HEK293 (cell line): Measurements from ENCODE around the gene DHRS13.

ENCODE experiments used
- BCL11B ChIP-seq: fragments of 450-650 bp; formaldehyde crosslinking; IDR thresholded peaks from 2 replicates; pipeline ENCODE4 v1.5.1; 2016; ENCODE audit warnings: low read depth, missing biosample characterization, missing genetic modification characterization
- EGR2 ChIP-seq: fragments of 450-650 bp; formaldehyde crosslinking; IDR thresholded peaks from 2 replicates; pipeline ENCODE4 v1.5.1; 2016; ENCODE audit warnings: low read depth, missing biosample characterization, missing genetic modification characterization
- GLI4 ChIP-seq: fragments of 450-650 bp; formaldehyde crosslinking; IDR thresholded peaks from 2 replicates; pipeline ENCODE4 v1.5.1; 2016; ENCODE audit warnings: missing biosample characterization, missing genetic modification characterization
- GLIS1 ChIP-seq: fragments of 450-650 bp; formaldehyde crosslinking; IDR thresholded peaks from 2 replicates; pipeline ENCODE4 v1.5.1; 2016; ENCODE audit warnings: missing biosample characterization, missing genetic modification characterization
- HOXC10 ChIP-seq: sonication (generic); formaldehyde crosslinking; IDR thresholded peaks from 2 replicates; pipeline ENCODE4 v1.8.1; 2023; ENCODE audit warnings: mild to moderate bottlenecking, missing genetic modification reagents
- KLF9 ChIP-seq: fragments of 450-650 bp; formaldehyde crosslinking; IDR thresholded peaks from 2 replicates; pipeline ENCODE4 v1.5.1; 2016; ENCODE audit warnings: missing biosample characterization, missing genetic modification characterization, low read depth
- YY1 ChIP-seq: fragments of 450-650 bp; formaldehyde crosslinking; IDR thresholded peaks from 2 replicates; pipeline ENCODE4 v1.5.1; 2018; ENCODE audit warnings: missing biosample characterization, missing genetic modification characterization
- ZBTB17 ChIP-seq: fragments of 450-650 bp; formaldehyde crosslinking; IDR thresholded peaks from 2 replicates; pipeline ENCODE4 v1.5.1; 2016; ENCODE audit warnings: missing biosample characterization, missing genetic modification characterization
- ZNF146 ChIP-seq: fragments of 450-650 bp; formaldehyde crosslinking; IDR thresholded peaks from 2 replicates; pipeline ENCODE4 v1.5.1; 2016; ENCODE audit warnings: missing biosample characterization, missing genetic modification characterization
- ZNF324 ChIP-seq: fragments of 450-650 bp; formaldehyde crosslinking; IDR thresholded peaks from 2 replicates; pipeline ENCODE4 v1.5.1; 2016; ENCODE audit warnings: missing biosample characterization, missing genetic modification characterization
- ZNF366 ChIP-seq: fragments of 450-650 bp; formaldehyde crosslinking; conservative IDR thresholded peaks from 2 replicates; pipeline ENCODE4 v1.5.1; 2016; ENCODE audit warnings: missing biosample characterization, missing genetic modification characterization
- ZNF585B ChIP-seq: fragments of 450-650 bp; formaldehyde crosslinking; IDR thresholded peaks from 2 replicates; pipeline ENCODE4 v1.5.1; 2016; ENCODE audit warnings: missing biosample characterization, missing genetic modification characterization
- ZNF610 ChIP-seq: fragments of 450-650 bp; formaldehyde crosslinking; IDR thresholded peaks from 2 replicates; pipeline ENCODE4 v1.5.1; 2016; ENCODE audit warnings: missing biosample characterization, missing genetic modification characterization, borderline replicate concordance
- TF ChIP-seq, protein P1 (sequence below): fragments of 450-650 bp; formaldehyde crosslinking; IDR thresholded peaks from 2 replicates; pipeline ENCODE4 v1.5.1; 2016; ENCODE audit warnings: missing biosample characterization, missing genetic modification characterization, borderline replicate concordance
- TF ChIP-seq, protein P2 (sequence below): fragments of 450-650 bp; formaldehyde crosslinking; IDR thresholded peaks from 2 replicates; pipeline ENCODE4 v1.5.1; 2016; ENCODE audit warnings: missing biosample characterization, missing genetic modification characterization
- TF ChIP-seq, protein P3 (sequence below): fragments of 450-650 bp; IDR thresholded peaks from 2 replicates; pipeline ENCODE4 v1.5.1; 2018; ENCODE audit warnings: missing biosample characterization, mild to moderate bottlenecking, missing genetic modification characterization
- TF ChIP-seq, protein P4 (sequence below): fragments of 450-650 bp; formaldehyde crosslinking; IDR thresholded peaks from 2 replicates; pipeline ENCODE4 v1.5.1; 2016; ENCODE audit warnings: missing biosample characterization, missing genetic modification characterization
- TF ChIP-seq, protein P5 (sequence below): fragments of 450-650 bp; formaldehyde crosslinking; IDR thresholded peaks from 2 replicates; pipeline ENCODE4 v1.5.1; 2017; ENCODE audit warnings: missing biosample characterization, missing genetic modification characterization
- TF ChIP-seq, protein P6 (sequence below): fragments of 450-650 bp; formaldehyde crosslinking; IDR thresholded peaks from 2 replicates; pipeline ENCODE4 v1.5.1; 2016; ENCODE audit warnings: missing biosample characterization, missing genetic modification characterization

Gene DHRS13

DNA sequence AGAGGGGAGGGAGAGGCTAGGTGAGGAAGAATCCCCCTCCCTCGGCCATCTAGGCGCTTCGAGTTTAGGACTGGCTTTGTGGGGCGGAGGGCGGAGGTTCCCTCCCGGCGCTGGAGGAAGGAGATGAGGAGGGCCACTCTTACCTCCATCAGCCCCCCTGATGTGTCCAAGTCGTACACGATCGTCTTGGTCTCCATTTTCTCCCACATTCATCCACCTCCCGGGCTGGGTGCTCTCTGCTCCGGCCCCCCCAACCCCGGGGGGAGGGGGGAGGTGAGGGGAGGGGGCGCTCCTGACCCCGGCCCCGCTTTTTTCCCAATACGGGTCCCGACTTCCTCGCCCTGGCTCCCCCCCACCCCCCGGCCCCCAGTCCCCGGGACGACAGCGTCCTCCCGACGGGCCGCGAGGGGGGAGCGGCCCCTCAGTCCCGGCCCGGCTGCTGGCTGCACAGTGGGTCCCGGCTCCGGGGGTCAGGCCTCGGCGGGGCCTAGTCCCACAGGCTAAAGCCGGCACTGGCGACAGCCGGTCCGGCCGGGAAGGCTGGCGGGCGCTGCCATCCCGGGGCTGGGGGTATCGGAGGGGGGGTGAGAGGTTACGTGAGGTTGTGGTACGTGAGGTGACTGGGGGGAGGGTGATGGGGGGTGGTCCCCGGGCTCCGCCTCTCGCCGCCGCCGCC is 48.0 kb upstream of the DHRS13 start (continued):
- TF ChIP-seq, protein P1, sequence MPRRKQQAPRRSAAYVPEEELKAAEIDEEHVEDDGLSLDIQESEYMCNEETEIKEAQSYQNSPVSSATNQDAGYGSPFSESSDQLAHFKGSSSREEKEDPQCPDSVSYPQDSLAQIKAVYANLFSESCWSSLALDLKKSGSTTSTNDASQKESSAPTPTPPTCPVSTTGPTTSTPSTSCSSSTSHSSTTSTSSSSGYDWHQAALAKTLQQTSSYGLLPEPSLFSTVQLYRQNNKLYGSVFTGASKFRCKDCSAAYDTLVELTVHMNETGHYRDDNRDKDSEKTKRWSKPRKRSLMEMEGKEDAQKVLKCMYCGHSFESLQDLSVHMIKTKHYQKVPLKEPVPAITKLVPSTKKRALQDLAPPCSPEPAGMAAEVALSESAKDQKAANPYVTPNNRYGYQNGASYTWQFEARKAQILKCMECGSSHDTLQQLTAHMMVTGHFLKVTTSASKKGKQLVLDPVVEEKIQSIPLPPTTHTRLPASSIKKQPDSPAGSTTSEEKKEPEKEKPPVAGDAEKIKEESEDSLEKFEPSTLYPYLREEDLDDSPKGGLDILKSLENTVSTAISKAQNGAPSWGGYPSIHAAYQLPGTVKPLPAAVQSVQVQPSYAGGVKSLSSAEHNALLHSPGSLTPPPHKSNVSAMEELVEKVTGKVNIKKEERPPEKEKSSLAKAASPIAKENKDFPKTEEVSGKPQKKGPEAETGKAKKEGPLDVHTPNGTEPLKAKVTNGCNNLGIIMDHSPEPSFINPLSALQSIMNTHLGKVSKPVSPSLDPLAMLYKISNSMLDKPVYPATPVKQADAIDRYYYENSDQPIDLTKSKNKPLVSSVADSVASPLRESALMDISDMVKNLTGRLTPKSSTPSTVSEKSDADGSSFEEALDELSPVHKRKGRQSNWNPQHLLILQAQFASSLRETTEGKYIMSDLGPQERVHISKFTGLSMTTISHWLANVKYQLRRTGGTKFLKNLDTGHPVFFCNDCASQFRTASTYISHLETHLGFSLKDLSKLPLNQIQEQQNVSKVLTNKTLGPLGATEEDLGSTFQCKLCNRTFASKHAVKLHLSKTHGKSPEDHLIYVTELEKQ (tag by site-specific recombination): no peak
- TF ChIP-seq, protein P2, sequence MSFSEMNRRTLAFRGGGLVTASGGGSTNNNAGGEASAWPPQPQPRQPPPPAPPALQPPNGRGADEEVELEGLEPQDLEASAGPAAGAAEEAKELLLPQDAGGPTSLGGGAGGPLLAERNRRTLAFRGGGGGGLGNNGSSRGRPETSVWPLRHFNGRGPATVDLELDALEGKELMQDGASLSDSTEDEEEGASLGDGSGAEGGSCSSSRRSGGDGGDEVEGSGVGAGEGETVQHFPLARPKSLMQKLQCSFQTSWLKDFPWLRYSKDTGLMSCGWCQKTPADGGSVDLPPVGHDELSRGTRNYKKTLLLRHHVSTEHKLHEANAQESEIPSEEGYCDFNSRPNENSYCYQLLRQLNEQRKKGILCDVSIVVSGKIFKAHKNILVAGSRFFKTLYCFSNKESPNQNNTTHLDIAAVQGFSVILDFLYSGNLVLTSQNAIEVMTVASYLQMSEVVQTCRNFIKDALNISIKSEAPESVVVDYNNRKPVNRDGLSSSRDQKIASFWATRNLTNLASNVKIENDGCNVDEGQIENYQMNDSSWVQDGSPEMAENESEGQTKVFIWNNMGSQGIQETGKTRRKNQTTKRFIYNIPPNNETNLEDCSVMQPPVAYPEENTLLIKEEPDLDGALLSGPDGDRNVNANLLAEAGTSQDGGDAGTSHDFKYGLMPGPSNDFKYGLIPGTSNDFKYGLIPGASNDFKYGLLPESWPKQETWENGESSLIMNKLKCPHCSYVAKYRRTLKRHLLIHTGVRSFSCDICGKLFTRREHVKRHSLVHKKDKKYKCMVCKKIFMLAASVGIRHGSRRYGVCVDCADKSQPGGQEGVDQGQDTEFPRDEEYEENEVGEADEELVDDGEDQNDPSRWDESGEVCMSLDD (tag by site-specific recombination): peak; percentile 66; the same call in 1 of the 2 replicates
- TF ChIP-seq ZNF146 (tag by site-specific recombination) (no peak), ZBTB17 (0 out of 2 replicates have a peak, but pooled peaks have one; percentile 5), BCL11B (tag by site-specific recombination) (peak; percentile 56; the same call in 1 of the 2 replicates), HOXC10 (CRISPR knock-in tag) (no peak), ZNF585B (tag by site-specific recombination) (no peak), ZNF610 (tag by site-specific recombination) (0 out of 2 replicates have a peak, but pooled peaks have one; percentile 48), ZNF366 (tag by site-specific recombination) (no peak), EGR2 (no peak), GLI4 (tag by site-specific recombination) (peak; percentile 27; the same call in 1 of the 2 replicates), GLIS1 (tag by site-specific recombination) (no peak; the same call in 1 of the 2 replicates), YY1 (tag by site-specific recombination) (no peak), ZNF324 (no peak), KLF9 (tag by site-specific recombination) (0 out of 2 replicates have a peak, but pooled peaks have one; percentile 34)
- TF ChIP-seq, protein P3, sequence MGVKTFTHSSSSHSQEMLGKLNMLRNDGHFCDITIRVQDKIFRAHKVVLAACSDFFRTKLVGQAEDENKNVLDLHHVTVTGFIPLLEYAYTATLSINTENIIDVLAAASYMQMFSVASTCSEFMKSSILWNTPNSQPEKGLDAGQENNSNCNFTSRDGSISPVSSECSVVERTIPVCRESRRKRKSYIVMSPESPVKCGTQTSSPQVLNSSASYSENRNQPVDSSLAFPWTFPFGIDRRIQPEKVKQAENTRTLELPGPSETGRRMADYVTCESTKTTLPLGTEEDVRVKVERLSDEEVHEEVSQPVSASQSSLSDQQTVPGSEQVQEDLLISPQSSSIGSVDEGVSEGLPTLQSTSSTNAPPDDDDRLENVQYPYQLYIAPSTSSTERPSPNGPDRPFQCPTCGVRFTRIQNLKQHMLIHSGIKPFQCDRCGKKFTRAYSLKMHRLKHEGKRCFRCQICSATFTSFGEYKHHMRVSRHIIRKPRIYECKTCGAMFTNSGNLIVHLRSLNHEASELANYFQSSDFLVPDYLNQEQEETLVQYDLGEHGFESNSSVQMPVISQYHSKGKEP (tag by site-specific recombination): no peak
- TF ChIP-seq, protein P4, sequence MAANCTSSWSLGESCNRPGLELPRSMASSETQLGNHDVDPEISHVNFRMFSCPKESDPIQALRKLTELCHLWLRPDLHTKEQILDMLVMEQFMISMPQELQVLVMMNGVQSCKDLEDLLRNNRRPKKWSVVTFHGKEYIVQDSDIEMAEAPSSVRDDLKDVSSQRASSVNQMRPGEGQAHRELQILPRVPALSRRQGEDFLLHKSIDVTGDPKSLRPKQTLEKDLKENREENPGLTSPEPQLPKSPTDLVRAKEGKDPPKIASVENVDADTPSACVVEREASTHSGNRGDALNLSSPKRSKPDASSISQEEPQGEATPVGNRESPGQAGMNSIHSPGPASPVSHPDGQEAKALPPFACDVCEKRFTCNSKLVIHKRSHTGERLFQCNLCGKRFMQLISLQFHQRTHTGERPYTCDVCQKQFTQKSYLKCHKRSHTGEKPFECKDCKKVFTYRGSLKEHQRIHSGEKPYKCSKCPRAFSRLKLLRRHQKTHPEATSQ (tag by site-specific recombination): 0 out of 2 replicates have a peak, but pooled peaks have one; percentile 61
- TF ChIP-seq, protein P5, sequence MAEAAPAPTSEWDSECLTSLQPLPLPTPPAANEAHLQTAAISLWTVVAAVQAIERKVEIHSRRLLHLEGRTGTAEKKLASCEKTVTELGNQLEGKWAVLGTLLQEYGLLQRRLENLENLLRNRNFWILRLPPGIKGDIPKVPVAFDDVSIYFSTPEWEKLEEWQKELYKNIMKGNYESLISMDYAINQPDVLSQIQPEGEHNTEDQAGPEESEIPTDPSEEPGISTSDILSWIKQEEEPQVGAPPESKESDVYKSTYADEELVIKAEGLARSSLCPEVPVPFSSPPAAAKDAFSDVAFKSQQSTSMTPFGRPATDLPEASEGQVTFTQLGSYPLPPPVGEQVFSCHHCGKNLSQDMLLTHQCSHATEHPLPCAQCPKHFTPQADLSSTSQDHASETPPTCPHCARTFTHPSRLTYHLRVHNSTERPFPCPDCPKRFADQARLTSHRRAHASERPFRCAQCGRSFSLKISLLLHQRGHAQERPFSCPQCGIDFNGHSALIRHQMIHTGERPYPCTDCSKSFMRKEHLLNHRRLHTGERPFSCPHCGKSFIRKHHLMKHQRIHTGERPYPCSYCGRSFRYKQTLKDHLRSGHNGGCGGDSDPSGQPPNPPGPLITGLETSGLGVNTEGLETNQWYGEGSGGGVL: peak; percentile 52
- TF ChIP-seq, protein P6, sequence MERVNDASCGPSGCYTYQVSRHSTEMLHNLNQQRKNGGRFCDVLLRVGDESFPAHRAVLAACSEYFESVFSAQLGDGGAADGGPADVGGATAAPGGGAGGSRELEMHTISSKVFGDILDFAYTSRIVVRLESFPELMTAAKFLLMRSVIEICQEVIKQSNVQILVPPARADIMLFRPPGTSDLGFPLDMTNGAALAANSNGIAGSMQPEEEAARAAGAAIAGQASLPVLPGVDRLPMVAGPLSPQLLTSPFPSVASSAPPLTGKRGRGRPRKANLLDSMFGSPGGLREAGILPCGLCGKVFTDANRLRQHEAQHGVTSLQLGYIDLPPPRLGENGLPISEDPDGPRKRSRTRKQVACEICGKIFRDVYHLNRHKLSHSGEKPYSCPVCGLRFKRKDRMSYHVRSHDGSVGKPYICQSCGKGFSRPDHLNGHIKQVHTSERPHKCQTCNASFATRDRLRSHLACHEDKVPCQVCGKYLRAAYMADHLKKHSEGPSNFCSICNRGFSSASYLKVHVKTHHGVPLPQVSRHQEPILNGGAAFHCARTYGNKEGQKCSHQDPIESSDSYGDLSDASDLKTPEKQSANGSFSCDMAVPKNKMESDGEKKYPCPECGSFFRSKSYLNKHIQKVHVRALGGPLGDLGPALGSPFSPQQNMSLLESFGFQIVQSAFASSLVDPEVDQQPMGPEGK (tag by site-specific recombination): peak; percentile 71
